ENCODE results near the gene TYW3.

GRCh38 chr1:74733604-74734484 lies 892 bp downstream of the TYW3 start:
- peak; percentile 41 for TF ChIP-seq RAD21 (IDR thresholded peaks at IDR 0.05; ENCODE audit: low read depth)
- TF ChIP-seq USF1 (IDR thresholded peaks at IDR 0.05), result no peak
- TF ChIP-seq NFIC (IDR thresholded peaks at IDR 0.05), result no peak
- no peak for TF ChIP-seq MAX (IDR thresholded peaks at IDR 0.05)
- no peak for TF ChIP-seq EP300 (IDR thresholded peaks at IDR 0.05; ENCODE audit: borderline replicate concordance)
- TF ChIP-seq CEBPB (IDR thresholded peaks at IDR 0.05), result no peak
- TF ChIP-seq TAF1 (IDR thresholded peaks at IDR 0.05; ENCODE audit: low read depth), result no peak
- no peak for TF ChIP-seq YY1 (IDR thresholded peaks at IDR 0.05; ENCODE audit: low read depth)
- TF ChIP-seq FOXM1 (IDR thresholded peaks at IDR 0.05; ENCODE audit: borderline replicate concordance, low read depth), result no peak

Measured in Ishikawa (cell line).